Stimulated activated CD8-positive, alpha-beta memory T cell treated with anti-CD3 and anti-CD28 coated beads, Interleukin-7, amount 100 ng/mL, for 48 hours (primary cell): ENCODE results near the gene RSPH6A.
A peak's percentile ranks its signal among the peaks of the same experiment; 100 is the strongest.

Source experiments
- DNase-seq, 2 donors: peaks; one replicate each; pipeline ENCODE4 v3.0.0-alpha.2; 2020; ENCODE audit warnings: low read depth in 1 of 2; ENCODE audit errors: extremely low read depth in 1 of 2

The RSPH6A gene

DNA sequence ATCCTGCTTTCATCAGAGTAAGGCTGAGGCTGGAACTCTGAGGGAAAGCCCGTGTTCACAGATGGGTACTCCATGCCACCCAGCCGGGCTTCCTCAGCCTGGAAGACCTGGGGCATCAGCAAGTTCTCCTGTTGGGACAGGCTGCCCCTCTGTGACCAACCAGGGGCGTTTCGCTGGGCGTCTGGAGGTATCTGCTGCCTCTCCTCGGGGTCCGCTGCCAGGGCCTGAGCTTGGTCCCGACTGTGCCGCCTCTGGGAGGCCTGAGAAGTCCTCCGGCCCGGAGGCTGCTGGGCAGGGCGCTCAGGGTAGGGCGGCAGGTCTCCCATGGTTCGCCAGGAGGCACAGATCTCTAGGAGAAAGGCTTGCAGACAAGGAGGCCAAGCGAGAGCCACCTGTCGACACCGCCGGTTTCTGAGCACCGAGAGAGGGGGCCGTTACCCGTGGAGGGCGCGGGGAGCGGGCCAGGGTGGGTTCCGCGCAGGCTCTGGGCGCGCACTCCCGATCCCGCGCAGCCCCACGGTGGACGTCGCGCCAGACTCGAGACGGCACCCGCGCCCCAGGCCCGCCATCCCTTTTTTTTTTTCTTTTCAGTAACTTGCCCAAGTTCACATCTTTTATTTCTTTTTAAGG, at the start of gene RSPH6A:
RSPH6A (minus strand) TSS at position 458 of the 630 bp plus-strand sequence; CDS start at position 326, 132 bp downstream.
- DNase-seq, result no peak

DNA sequence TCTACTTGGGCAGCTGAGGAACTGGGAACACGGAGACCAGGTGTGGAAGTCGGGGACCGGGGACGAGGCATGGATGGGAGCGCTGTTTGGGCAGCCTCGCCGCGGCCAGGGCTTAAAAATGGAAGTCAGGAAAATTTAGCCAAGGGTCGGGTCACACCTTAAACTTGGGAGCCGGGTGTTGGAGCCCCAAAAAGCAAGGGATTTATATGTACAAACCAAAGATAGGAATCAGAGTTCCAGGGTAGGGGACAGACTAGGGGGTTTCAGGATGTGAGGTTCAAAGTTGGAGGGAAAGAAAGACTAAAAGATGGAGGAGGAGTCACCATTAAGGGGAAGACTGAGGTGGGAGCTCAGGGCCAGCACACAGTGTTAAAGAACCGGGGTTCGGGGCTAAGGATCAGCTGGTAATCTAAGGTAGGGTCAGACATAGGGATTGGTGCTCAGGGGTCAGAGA, 49.5 kb upstream of the RSPH6A start:
- DNase-seq, result no peak

DNA sequence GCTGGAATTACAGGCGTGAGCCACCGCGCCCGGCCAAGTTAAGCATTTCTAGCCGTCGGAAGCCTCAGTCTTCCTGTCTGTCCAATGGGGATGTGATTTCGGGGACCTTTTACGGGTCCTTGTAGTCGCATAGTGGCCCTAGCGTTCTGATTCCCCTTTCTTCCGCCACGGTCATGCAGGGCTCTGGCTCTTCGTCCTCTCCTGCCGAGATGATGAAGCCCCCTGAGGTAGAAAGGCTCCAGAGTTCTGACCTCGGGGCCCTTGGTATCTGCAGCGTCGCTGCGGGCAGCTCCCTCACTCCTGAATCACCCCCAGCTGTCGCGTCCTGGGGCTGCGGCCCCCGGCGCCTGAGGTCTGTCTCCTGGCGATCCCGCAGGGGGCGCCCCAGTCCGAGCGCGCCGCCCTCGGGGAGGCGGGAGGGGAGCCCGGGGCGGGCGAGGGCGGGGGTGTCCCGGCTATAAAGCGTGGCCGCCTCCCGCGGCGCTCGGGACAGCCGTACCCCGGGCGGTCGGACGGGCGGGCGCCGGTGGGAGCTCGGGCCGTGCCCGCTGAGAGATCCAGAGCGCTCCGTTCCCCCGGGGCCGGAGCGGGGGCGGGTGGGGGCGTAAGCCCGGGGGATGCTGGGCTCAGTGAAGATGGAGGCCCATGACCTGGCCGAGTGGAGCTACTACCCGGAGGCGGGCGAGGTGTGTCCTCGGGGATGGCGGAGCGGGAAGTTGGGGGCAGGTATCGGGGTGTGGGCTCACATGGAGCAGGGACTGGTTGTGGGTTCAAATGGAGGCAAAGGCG, 48.9 kb upstream of the RSPH6A start, which contains the start of gene FOXA3:
FOXA3 (plus strand) TSS at position 487 of the 789 bp plus-strand sequence; CDS start at position 618, 131 bp downstream.
- DNase-seq, result peak; percentile 30 to 49

DNA sequence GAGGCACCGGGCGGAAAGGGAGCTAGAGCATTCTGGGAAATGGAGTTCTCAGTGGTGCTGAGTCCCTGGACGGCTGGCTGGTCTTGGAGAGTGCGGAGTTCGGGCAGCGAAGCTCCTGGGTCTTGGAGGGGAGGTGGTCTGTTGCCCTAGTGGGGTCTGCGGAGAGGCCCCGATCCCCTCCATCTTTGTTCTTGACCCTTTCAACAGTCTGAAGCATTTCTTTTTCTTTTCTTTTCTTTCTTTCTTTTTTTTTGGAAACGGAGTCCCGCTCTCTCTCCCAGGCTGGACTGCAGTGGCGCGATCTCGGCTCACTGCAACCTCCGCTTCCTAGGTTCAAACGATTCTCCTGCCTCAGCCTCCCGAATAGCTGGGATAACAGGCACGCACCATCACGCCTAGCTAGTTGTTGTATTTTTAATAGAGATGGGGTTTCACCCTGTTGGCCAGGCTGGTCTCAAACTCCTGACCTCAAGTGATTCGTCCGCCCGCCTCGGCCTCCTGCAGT, 48.3 kb upstream of the RSPH6A start:
- DNase-seq, result no peak

DNA sequence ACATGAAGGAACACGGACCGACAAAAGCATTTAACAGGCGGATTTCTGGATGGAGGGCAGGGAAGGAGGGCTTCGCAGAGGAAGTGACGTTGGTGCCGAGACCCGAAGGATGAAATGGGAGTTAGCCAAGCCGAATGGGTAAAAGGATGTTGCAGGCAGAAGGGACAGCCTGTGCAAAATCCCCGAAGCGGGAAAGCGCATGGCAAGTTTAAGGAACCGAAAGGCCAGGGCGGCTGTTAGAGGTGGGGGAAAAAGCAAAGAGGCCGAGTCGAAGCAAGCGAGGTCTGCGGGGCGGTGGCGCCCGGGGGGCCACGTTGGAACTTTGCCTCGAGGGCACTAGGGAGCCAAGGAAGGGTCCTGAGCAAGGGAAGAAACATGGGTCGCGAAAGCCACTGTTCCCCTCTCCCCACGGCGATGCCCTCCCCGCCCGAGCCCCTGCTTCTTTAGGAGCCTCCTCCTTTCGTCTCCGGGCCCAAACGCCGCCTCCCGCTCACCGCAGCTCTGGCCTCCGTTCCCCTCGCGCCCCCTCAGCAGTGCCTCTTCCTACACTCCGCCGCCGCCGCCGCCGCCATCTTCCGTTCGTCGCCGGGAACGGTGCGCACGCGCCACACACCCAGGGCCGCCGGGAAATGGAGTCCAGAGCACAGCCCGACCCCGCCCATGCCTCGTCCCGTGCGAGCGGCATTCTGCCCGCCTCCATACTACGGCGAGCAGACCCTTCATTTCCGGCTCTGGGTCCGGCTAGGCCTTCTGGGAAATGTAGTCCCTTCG, 47.6 kb upstream of the RSPH6A start, which contains the start of gene SYMPK:
SYMPK (minus strand) TSS at position 584 of the 771 bp plus-strand sequence. CDS start 8,652 bp downstream, outside the sequence.
- peak; percentile 97 to 99 for DNase-seq

DNA sequence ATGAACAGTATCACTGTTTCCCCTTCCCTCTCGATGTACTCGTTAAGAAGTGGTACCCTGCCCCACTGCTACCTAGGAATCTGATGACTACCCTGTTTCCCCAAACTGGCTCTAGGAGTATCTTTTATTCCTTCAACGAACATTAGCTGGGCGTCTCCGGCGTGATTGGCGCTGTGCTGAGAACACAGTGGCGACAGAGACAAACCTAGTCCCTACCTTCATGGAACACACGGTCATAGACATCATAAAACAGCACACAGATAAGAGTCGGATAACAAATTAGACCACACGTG, 47.1 kb upstream of the RSPH6A start:
- DNase-seq, result no peak

DNA sequence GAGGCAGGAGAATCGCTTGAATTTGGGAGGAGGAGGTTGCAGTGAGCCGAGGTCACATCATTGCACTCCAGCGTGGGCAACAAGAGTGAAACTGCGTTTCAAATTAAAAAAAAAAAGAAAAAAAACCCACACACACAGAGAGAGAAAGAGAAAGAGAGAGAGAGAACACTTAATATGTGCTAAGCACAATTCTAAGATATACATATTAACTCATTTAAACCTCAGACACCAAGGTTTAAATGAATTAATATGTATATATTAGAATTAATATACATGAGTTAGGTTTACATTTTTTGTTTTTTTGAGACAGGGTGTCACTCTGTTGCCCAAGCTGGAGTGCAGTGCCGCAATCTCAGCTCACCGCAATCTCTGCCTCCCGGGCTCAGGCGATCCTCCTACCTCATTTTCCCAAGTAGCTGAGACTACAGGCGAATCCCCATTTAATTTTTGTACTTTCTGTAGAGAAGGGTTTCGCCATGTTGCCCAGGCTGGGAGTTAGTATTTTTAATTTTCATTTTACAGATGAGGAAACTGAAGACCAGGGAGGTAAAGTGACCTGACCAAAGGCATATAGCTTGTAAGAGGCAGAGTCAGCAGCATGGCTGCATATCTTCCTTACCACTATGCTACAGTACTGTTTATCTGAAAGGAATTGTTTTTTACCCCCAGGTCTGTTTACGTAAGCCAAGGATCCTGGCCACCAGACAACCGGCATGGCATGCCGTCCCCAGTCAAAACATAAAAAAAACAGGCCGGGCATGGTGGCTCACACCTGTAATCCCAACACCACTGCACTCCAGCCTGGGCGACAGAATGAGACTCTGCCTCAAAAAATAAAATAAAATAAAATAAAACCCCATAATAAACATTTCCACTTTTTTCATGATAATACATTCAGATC, 45.5 kb upstream of the RSPH6A start:
- no peak for DNase-seq

DNA sequence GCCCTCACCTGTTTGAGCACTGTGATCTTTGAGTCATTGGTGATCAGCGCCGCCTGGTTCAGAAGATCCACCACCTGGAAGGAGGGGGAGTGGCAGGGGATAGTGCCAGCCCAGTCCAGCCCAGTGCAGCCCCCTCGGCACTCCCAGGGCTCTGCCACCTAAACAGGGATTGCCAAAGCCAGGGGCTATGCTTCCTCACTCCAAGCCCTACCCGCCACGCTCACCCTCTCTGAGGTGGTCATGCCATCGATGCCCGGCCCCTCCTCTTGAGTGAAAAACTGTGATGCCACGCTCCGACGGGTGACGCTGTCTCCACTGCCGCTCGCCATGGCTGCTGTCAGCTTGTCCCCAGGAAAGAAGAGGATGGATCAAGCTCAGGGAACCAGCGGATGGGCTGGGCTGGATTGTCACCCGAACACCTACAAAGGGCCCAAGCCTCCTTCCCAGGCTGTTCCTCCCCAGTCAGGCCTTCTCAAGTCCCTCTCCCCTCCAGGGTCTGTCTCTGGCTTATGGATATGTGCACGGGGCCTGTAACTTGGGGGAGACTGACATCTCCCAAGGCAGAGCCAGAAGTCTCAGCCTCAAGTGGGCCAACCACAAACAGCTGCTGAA, 39.2 kb upstream of the RSPH6A start:
- no peak for DNase-seq

DNA sequence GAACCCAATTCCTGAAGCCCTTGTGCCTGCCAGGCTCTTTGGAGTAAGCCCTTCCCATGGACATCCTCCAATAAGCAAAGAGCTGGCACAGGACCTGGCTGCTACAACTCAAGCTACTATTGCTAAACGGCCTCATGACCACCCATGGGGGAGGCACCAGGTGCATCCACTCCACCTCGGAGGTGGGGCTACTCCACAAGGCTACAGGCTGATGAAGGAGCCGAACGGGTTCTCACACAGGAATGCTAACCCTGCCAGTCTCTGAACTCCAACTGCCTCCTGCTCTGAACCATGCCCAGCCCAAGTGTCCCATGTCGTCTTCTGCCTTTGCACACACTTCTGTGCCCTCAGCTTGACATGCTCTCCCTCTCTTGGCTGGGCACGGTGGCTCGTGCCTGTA, 37.9 kb upstream of the RSPH6A start:
- DNase-seq, result no peak

DNA sequence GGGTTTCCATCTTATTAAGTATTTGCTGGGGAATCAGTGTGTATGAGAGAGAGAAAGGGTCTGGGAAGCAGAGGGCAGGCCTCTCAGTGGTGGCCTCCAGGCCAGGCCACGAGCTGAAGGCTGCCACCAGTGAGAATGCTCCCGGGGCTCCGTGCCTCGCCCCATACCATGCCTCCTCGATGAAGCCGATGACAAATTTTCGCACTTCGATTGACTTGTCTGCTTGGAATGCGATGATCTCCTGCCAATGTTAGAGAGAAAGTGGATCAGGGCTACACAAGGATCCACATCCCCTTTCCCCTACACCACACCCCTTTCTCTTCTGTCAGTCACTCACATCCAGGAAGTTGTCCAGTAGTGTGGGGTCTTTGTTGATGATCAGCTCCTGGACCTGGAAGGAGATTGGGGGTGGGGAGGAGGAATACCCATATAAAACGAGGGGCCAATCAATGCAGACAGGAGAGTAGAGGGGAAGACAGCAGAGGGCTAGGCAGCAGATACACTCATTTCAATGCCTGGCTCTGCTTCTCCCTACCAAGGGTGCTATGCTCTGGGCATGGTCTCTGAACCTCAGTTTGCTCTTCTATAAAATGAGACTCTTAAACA, 37.1 kb upstream of the RSPH6A start:
- no peak for DNase-seq

DNA sequence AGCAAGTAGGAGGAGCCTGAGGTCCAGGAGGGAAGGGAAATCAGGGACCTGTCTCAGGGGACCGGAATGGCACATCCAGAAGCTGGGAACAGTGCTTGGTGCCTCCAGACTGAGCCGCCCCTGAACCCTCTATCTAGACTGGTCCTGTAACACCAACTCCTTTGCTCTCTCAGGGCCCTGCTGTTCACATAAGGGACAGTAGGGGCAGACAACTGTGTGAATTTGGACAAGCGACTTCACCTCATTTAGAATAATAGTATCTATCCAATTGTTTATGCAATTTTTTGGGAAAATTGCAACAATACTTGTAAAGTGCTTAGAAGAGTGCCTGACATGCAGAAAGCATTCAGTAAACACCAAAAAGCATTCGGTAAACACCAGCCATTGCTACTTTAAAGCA, 33.8 kb upstream of the RSPH6A start:
- DNase-seq, result no peak

DNA sequence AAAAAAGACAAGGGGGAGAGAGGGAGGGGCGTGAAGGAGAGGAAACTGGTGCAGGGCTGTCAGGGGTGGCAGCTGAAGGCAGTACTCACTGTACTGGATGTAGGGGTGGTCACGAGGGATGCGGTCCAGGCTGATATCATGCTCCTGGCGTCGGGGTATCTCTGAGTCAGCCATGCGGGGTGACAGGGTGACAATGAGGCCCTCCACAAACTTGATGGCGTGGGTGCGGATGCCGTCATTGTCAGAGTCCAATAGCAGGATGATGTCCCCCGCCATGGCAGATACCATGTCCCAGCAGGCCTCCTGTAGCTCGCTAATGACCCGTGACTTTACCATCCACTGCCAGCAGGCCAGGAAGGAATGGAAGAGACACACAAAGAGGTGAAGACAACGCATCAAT, 32.6 kb upstream of the RSPH6A start:
- no peak for DNase-seq

DNA sequence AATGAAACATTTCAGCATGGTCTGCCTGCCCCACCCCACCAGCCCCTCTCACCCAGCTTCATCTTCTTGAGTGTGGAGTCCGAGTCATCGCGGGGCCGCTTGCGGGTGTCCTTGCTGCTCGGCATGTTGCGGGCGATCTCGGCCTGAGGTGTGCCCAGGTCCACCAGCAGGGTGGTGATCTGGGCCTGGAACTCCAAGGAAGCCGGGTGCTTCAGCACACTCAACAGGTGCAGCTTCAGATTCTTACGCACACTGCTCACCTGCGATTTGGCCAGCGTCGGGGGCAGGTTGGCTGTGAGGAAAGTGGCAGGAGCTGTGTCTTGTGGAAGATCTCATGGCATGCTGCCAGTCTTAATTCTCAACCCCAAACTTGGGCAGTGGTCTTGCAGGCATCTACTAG, 27.1 kb upstream of the RSPH6A start:
- no peak for DNase-seq

DNA sequence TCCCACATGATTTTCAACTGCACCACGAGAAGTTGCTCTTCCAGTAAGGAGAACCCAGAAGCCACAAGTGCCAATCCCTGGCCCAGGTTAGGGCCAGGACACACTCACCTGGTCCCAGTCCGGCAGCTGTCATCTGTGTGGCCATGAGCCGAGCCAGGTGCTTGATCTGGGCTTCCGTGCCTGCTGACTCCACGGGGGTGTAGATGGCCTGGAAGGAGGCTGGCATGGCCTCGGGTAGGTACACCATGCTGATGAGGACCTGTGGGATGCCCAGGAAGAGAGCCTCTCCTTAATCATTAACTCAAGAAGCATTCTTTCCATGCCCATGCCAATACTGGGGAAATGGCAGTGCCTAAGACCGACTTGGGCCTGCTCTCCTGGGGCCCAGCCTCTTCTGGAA, 19.9 kb upstream of the RSPH6A start:
- no peak for DNase-seq

DNA sequence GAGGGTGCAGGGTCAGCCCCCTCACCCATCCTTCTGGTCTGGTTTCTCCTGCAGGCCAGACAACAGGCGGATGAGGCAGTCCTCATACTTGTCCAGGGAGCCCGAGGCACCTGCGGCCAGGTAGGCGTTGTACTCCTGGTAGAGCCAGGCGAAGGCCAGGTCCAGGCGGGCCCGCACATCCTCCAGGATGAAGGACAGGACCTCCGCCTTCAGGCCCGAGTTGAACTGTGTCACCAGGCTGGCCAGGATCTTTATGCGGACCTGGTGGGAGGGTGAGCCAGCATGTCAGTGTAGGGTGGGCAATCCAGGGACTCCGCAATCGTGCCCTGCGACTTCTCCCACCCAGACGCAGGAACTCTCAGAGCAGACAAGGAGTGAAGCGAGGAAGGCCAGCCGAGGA, 13.8 kb upstream of the RSPH6A start:
- DNase-seq, result no peak

DNA sequence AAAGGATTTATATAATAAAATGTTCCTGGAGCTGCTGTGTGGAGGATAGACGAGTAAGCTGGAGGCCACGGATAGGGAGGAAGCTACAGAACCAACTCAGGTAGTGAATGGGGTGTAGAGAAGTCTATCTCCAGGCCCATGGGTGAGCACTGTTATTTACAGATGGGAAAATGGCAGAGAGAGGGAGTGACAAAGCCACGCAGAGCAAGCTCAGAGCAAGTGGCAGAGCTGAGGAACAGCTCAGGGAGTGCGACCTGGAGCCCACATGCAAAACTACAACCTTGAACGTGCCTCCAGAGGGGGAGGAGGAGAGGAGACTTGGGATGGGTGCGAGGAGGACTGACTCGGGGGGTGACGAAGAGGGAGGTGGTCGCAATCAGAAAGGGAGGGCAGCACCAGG, 13.4 kb upstream of the RSPH6A start:
- no peak for DNase-seq

DNA sequence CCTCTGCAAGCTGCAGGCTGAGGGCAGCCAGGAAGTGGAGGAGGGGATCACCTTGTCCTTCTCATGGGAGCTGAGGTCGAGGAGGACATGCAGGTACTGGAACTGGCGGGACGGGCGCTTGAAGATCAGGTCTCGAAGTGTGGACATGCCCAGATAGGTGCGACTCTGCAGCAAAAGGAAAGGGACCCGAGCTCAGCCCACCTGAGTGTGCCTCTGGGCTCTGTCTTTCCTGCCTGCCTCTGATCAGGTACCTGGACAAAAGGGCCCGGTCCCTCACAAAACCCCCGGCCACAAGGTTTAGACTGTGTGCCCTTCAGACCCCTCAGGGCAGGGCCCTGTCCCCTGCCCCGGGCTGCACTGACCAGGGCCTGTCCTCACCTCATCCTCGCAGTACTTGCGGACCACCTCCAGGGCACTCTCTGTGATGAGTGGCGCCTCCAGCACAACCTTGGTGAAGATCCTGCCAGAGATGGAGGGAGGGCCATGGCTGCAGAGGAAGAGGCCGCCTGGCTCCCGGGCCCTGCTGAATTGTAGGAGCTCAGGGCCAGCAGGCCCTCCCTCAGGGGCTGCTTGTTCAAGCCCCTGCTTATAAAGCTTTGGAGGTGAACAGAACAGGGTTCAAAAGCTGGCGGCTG, 12.5 kb upstream of the RSPH6A start:
- no peak for DNase-seq

DNA sequence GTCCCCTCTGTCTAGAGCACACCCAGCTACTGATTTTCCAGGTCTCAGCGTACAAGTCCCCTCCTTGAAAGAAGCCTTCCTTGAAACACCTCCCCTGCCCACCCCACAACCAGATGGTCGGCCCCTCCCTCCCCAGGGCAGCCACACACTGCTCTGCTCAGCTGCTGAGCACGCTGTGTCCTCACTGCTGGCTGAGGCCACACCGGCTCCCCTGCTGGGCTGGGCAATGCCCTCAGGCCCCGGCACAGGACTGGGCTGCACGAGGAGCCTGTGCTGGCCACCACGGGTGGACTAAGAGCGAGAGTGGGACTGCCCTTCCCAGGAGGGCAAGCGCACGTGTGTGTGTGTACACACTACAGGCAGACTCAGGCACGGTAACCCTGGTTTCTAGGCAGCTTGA, 11.8 kb upstream of the RSPH6A start:
- no peak for DNase-seq
